ENCODE results near the gene SELPLG.
A peak's percentile ranks its signal among the peaks of the same experiment; 100 is the strongest.

The SELPLG gene

GRCh38 chr12:108616941-108617858, 16.5 kb downstream of the SELPLG start:
- H3K27ac ChIP-seq = peak overlapping the region in 1 of 2 donors; percentile 42
- no peak overlapping the region for H3K4me3 ChIP-seq
- TF ChIP-seq CTCF (IDR thresholded peaks at IDR 0.05) = no peak
- no peak for DNase-seq (ENCODE audit: low spot score)

- Histone ChIP-seq H3K4me3 (no peak overlapping the region), H3K27ac (peak overlapping the region in 1 of 2 donors; percentile 42)
- no peak for DNase-seq (ENCODE audit: low spot score)
- no peak for TF ChIP-seq CTCF (IDR thresholded peaks at IDR 0.05)
Observed at GRCh38 chr12:108616359-108616758, 17.3 kb downstream of the SELPLG start.

- H3K27ac ChIP-seq = no peak overlapping the region
- TF ChIP-seq CTCF (IDR thresholded peaks at IDR 0.05) = no peak
- H3K4me3 ChIP-seq = no peak overlapping the region
- DNase-seq (ENCODE audit: low spot score) = no peak
Observed at GRCh38 chr12:108615918-108616317, 17.8 kb downstream of the SELPLG start.

GRCh38 chr12:108614639-108615038, 19.1 kb downstream of the SELPLG start:
- Histone ChIP-seq H3K27ac (no peak overlapping the region), H3K4me3 (no peak overlapping the region)
- no peak for TF ChIP-seq CTCF (IDR thresholded peaks at IDR 0.05)
- no peak for DNase-seq (ENCODE audit: low spot score)

GRCh38 chr12:108614041-108614440, 19.7 kb downstream of the SELPLG start:
- Histone ChIP-seq H3K27ac (no peak overlapping the region), H3K4me3 (no peak overlapping the region)
- TF ChIP-seq CTCF (IDR thresholded peaks at IDR 0.05) = no peak
- no peak for DNase-seq (ENCODE audit: low spot score)

GRCh38 chr12:108613548-108613947, 20.1 kb downstream of the SELPLG start:
- TF ChIP-seq CTCF (IDR thresholded peaks at IDR 0.05) = no peak
- DNase-seq (ENCODE audit: low spot score) = no peak
- Histone ChIP-seq H3K27ac (no peak overlapping the region), H3K4me3 (no peak overlapping the region)

GRCh38 chr12:108612788-108613282, 20.9 kb downstream of the SELPLG start:
- no peak for DNase-seq (ENCODE audit: low spot score)
- no peak for TF ChIP-seq CTCF (IDR thresholded peaks at IDR 0.05)
- H3K27ac ChIP-seq = no peak overlapping the region

More at GRCh38 chr12:108612788-108613282, 20.9 kb downstream of the SELPLG start:
- no peak overlapping the region for H3K4me3 ChIP-seq

All from coronary artery (tissue), 2 donors.